Kidney tubule cell (primary cell): ENCODE measurements around the gene WDR33.

Experiments
- DNase-seq: peaks from one replicate; pipeline ENCODE4 v3.0.0-alpha.2; 2018; ENCODE audit warnings: low spot score

Gene WDR33

GRCh38 chr2:127719301-127720218, 91.4 kb downstream of the WDR33 start:
- no peak for DNase-seq

GRCh38 chr2:127718271-127718670, 92.7 kb downstream of the WDR33 start:
- no peak for DNase-seq

- no peak for DNase-seq
Measured at GRCh38 chr2:127715778-127716449, 95.1 kb downstream of the WDR33 start.

GRCh38 chr2:127713562-127713961, 97.4 kb downstream of the WDR33 start:
- no peak for DNase-seq

GRCh38 chr2:127712999-127713398, 98.0 kb downstream of the WDR33 start:
- no peak for DNase-seq

- no peak for DNase-seq
Measured at GRCh38 chr2:127709336-127709735, 101.6 kb downstream of the WDR33 start.

GRCh38 chr2:127707890-127708648, 102.9 kb downstream of the WDR33 start:
- DNase-seq = no peak

- no peak for DNase-seq
Measured at GRCh38 chr2:127706215-127706990, 104.6 kb downstream of the WDR33 start.

- DNase-seq = no peak
Measured at GRCh38 chr2:127705391-127706065, 105.4 kb downstream of the WDR33 start.

GRCh38 chr2:127704641-127705390, 106.2 kb downstream of the WDR33 start:
- DNase-seq = no peak

- DNase-seq = no peak
Measured at GRCh38 chr2:127703282-127703681, 107.7 kb downstream of the WDR33 start.

- no peak for DNase-seq
Measured at GRCh38 chr2:127702395-127703009, 108.5 kb downstream of the WDR33 start.

GRCh38 chr2:127701651-127702394, 109.1 kb downstream of the WDR33 start:
- peak; percentile 82 for DNase-seq

- peak; percentile 95 for DNase-seq
Measured at GRCh38 chr2:127701193-127701650, 109.7 kb downstream of the WDR33 start, which contains the start of gene SFT2D3. Gene SFT2D3 (plus strand): TSS chr2:127701497. CDS start chr2:127701529, 32 bp downstream.

- DNase-seq = peak; percentile 74
Measured at GRCh38 chr2:127700527-127701192, 110.3 kb downstream of the WDR33 start.

GRCh38 chr2:127698553-127699355, 112.2 kb downstream of the WDR33 start:
- no peak for DNase-seq

GRCh38 chr2:127697482-127698180, 113.3 kb downstream of the WDR33 start:
- DNase-seq = no peak
